LNCaP clone FGC (cell line): ENCODE measurements around the gene ASNSD1.
A peak's percentile ranks its signal among the peaks of the same experiment; 100 is the strongest.

Experiments
- DNase-seq: peaks from one replicate; pipeline ENCODE4 v3.0.0-alpha.2; 2011; ENCODE audit warnings: low read depth
- H3K4me3 ChIP-seq: 2 replicates; pipeline ENCODE4 v1.5.1; 2011; ENCODE audit warnings: mild to moderate bottlenecking, low read depth, low read length, control low read depth
- TF ChIP-seq, protein P1 (sequence below): IDR thresholded peaks from 2 replicates; pipeline ENCODE4 v1.5.1; 2012; ENCODE audit warnings: mild to moderate bottlenecking; ENCODE audit not compliant: control insufficient read depth, insufficient read depth; ENCODE audit errors: extremely low read depth

ASNSD1 gene

DNA sequence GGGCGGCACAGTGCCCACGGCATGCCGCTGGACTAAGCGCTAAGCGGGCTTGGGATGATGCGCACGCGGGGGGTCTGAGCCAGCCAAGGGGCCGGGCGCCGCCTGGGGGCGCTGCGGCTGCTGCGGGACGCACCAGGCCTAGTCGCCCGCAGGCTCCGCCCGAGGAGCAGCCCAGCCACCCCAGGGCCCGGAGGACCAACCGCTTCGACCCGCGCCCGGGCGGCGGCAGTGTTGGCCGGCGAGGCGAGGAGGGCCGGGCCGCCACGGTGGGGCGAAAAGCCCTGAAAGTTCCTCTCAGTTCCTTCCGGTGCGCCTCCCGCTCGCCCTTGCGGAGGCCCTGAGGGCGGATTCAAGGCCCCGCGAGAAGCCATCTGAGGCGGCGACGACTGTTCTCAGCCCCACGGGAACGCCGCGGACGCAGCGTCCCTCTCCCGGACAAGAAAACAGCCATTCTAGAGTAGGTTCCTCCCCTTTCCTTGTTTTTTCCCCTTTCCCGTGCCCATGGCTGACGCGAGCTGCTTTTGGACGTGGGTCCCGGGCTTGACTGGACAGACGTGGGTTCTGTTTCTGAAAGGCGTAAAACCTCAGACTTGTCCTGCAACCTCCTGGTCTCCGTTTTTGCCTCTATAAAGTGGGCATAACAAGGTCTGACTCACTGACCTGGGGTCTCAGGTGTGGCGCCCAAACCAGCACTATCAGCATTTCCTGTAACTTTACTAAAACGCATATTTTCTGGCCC lies 13.3 kb downstream of the ASNSD1 start, which contains the start of gene ANKAR:
Gene ANKAR (plus strand): TSS at position 297 of the 739 bp plus-strand sequence. CDS start 1,821 bp downstream, outside the sequence.
- peak; percentile 65 for DNase-seq
- TF ChIP-seq, protein P1, sequence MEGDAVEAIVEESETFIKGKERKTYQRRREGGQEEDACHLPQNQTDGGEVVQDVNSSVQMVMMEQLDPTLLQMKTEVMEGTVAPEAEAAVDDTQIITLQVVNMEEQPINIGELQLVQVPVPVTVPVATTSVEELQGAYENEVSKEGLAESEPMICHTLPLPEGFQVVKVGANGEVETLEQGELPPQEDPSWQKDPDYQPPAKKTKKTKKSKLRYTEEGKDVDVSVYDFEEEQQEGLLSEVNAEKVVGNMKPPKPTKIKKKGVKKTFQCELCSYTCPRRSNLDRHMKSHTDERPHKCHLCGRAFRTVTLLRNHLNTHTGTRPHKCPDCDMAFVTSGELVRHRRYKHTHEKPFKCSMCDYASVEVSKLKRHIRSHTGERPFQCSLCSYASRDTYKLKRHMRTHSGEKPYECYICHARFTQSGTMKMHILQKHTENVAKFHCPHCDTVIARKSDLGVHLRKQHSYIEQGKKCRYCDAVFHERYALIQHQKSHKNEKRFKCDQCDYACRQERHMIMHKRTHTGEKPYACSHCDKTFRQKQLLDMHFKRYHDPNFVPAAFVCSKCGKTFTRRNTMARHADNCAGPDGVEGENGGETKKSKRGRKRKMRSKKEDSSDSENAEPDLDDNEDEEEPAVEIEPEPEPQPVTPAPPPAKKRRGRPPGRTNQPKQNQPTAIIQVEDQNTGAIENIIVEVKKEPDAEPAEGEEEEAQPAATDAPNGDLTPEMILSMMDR = peak; percentile 71
- H3K4me3 ChIP-seq = peak within 1 kb of the TSS; percentile 66

DNA sequence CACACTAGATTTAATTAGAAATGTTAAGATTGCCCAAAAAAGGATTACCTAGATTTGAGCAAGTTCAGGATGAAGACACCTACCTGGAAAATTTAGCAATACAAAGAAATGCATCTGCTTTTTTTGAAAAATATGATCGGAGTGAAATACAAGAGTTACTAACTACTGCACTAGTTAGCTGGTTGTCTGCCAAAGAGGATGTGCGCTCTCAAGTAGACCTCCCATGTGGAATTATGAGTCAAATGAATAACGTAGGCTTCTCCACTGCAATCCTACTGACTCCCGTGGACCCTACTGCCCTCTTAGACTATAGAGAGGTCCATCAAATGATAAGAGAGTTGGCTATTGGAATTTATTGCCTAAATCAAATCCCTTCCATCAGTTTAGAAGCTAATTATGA lies 15.2 kb downstream of the ASNSD1 start:
- no peak overlapping the region for H3K4me3 ChIP-seq
- TF ChIP-seq, protein P1 = no peak
- DNase-seq = no peak

DNA sequence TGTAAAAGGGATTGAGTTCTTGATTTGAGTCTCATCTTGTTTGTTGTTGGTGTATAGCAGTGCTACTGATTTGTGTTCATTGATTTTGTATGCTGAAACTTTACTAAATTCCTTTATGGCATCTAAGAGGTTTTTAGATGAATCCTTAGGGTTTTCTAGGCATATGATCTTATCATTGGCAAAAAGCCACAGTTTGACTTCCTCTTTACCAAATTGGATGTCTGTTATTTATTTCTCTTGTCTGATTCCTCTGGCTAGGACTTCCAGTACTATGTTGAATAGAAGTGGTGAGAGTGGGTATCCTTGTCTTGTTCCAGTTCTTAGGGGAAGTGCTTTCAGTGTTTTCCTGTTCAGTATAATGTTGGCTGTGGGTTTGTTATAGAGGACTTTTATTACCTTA lies 18.0 kb downstream of the ASNSD1 start:
- no peak for DNase-seq
- TF ChIP-seq, protein P1 = no peak
- no peak overlapping the region for H3K4me3 ChIP-seq

DNA sequence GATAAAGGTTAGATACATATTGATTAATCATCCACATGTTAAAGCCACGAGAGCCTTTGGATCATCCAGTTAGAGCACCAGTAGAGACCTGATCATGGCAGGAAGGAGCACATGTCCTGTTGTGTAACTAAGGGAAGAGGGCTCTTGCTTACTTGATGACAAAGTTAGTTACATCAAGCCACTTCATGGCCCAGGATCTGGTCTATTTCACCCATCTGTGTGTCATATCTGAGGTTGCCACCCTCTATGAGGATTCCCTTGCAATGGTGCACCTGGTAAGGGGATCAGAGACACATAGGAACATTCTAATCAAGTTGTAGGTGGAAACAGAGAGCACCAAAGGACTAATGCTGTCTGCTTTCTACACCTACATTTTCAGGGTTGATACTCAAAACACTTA lies 19.9 kb downstream of the ASNSD1 start:
- DNase-seq = no peak
- TF ChIP-seq, protein P1 = no peak
- H3K4me3 ChIP-seq = no peak overlapping the region

DNA sequence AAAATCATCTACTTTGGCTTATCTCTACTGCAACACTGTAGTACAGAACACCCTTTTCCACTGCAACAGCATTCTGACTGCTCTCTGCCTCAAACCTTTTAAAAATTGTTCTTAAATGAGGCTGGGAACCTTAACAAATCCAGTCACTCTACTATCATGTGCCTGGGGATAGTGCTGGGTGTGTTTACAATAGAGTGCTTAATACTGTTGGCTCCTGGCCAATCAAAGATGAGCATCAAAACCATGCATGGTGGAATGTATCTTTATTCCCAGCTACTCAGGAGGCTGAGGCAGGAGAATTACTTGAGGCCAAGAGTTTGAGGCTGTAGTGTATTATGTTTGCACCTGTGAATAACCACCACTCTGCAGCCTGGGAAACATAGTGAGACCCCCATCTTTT lies 20.6 kb downstream of the ASNSD1 start:
- no peak for DNase-seq
- H3K4me3 ChIP-seq = no peak overlapping the region
- TF ChIP-seq, protein P1 = no peak

DNA sequence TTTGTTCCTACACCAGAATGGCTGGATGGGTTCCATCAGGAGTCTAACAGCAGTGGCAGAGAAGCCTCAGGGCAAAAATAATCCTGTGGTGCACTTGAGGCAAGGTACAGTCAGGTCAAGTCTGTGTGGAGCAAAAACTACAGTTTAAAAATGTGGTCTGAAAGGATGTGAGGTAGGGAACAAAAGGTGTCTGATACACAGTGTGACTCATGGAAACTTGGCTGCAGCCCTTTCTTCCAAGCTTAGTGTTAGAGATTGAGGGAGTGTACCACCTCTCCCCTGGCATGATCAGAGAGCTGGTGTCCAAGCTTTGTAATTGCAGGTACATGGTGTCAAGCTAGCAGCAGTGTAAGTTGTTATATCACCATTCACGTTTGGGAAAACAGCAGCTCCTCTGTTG lies 22.1 kb downstream of the ASNSD1 start:
- no peak for DNase-seq
- TF ChIP-seq, protein P1 = no peak
- H3K4me3 ChIP-seq = no peak overlapping the region

DNA sequence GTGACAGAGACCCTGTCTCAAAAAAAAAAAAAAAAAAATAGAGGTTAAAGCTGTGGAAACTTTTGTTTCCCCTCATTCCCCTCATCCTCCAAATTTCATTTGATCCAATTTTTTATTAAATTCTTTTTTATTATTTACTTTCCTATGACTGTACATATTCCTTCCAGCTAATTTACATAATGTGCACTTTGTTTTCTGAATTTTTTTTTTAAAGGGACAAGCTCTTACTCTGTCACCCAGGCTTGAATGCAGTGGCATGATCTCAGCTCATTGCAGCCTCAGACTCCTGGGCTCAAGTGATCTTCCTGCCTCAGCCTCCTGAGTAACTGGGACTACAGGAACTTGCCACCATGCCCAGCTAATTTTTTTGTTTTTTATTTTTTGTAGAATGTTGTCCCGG lies 23.6 kb downstream of the ASNSD1 start:
- DNase-seq = no peak
- no peak overlapping the region for H3K4me3 ChIP-seq
- TF ChIP-seq, protein P1 = no peak
